GM23338 (cell line): Measurements from ENCODE around the gene MICAL2. TPM values are rescaled to one million over a fixed set of nuclear protein-coding genes. Genes with fewer than 3 reads are reported as not detected.

ENCODE experiments used
- ATAC-seq: fragments of 200-7000 bp; cut with Tn5 transposase; 3 replicates; pipeline ENCODE4 v1.9.1; 2020
- DNase-seq: peaks from one replicate; pipeline ENCODE4 v3.0.0-alpha.2; 2015; ENCODE audit warnings: low spot score
- H2AFZ ChIP-seq: fragments of 200-600 bp; sonication (generic); 2 replicates; pipeline ENCODE4 v1.8.0; 2016; ENCODE audit warnings: antibody characterized with exemption, mild to moderate bottlenecking, moderate library complexity
- H3F3A ChIP-seq: fragments of 200-600 bp; sonication (generic); replicated peaks from 2 replicates; pipeline ENCODE4 v1.8.0; 2017; ENCODE audit warnings: antibody characterized with exemption, mixed run types, low read depth
- H3K27ac ChIP-seq: fragments of 200-600 bp; sonication (generic); 2 replicates; pipeline ENCODE4 v1.6.1; 2016; ENCODE audit warnings: low read depth
- H3K27me3 ChIP-seq: fragments of 200-600 bp; sonication (generic); 2 replicates; pipeline ENCODE4 v1.8.0; 2016; ENCODE audit warnings: mild to moderate bottlenecking, mixed run types, moderate library complexity; ENCODE audit not compliant: insufficient read depth
- H3K36me3 ChIP-seq: fragments of 200-600 bp; sonication (generic); 2 replicates; pipeline ENCODE4 v1.8.0; 2016; ENCODE audit warnings: mild to moderate bottlenecking; ENCODE audit not compliant: insufficient read depth
- H3K4me1 ChIP-seq: fragments of 200-600 bp; sonication (generic); 2 replicates; pipeline ENCODE4 v1.8.0; 2016; ENCODE audit warnings: mild to moderate bottlenecking, moderate library complexity; ENCODE audit not compliant: insufficient read depth
- H3K4me2 ChIP-seq: fragments of 200-600 bp; sonication (generic); 2 replicates; pipeline ENCODE4 v1.7.1; 2017; ENCODE audit warnings: mixed run types
- H3K4me3 ChIP-seq: fragments of 200-600 bp; sonication (generic); 2 replicates; pipeline ENCODE4 v1.6.1; 2016; ENCODE audit warnings: mixed run types
- H3K79me2 ChIP-seq: fragments of 200-600 bp; sonication (generic); replicated peaks from 2 replicates; pipeline ENCODE4 v1.8.0; 2017; ENCODE audit warnings: mild to moderate bottlenecking; ENCODE audit not compliant: insufficient read depth
- H3K9me2 ChIP-seq: fragments of 200-600 bp; sonication (generic); 2 replicates; pipeline ENCODE4 v1.8.0; 2017; ENCODE audit not compliant: insufficient read depth
- H4K20me1 ChIP-seq: fragments of 200-600 bp; sonication (generic); replicated peaks from 2 replicates; pipeline ENCODE4 v1.8.0; 2017; ENCODE audit warnings: mild to moderate bottlenecking; ENCODE audit not compliant: insufficient read depth
- H3K27ac Mint-ChIP-seq: 2 replicates; pipeline ENCODE4 v1.8.0; 2020; ENCODE audit warnings: inconsistent platforms, mild to moderate bottlenecking, moderate library complexity, mixed read lengths
- H3K27me3 Mint-ChIP-seq: 3 replicates; pipeline ENCODE4 v1.8.0; 2022; ENCODE audit warnings: low read depth, mild to moderate bottlenecking, moderate library complexity, mixed read lengths, inconsistent platforms; ENCODE audit not compliant: insufficient read depth, poor library complexity
- H3K36me3 Mint-ChIP-seq: 3 replicates; pipeline ENCODE4 v1.8.0; 2021; ENCODE audit warnings: low read depth, mild to moderate bottlenecking, inconsistent platforms, moderate library complexity, mixed read lengths
- H3K4me1 Mint-ChIP-seq: 3 replicates; pipeline ENCODE4 v1.8.0; 2020; ENCODE audit warnings: mild to moderate bottlenecking, inconsistent platforms, mixed read lengths
- H3K4me3 Mint-ChIP-seq: 3 replicates; pipeline ENCODE4 v1.8.0; 2021; ENCODE audit warnings: moderate library complexity, mild to moderate bottlenecking, inconsistent platforms, mixed read lengths
- H3K9me3 Mint-ChIP-seq: 3 replicates; pipeline ENCODE4 v1.8.0; 2020; ENCODE audit warnings: moderate library complexity, mild to moderate bottlenecking, inconsistent platforms, mixed read lengths
- CREB1 ChIP-seq: fragments of 250-450 bp; sonication (Bioruptor Pico); IDR thresholded peaks from 2 replicates; pipeline ENCODE4 v1.5.0; 2020; ENCODE audit warnings: low read depth, mild to moderate bottlenecking, moderate library complexity
- EZH2 ChIP-seq: fragments of 200-600 bp; sonication (generic); IDR thresholded peaks from one replicate; pipeline ENCODE4 v1.8.0; 2017; ENCODE audit warnings: antibody characterized with exemption, mild to moderate bottlenecking, low read depth; ENCODE audit not compliant: unreplicated experiment
- EZH2phosphoT487 ChIP-seq: fragments of 200-600 bp; sonication (generic); IDR thresholded peaks from one replicate; pipeline ENCODE4 v1.8.1; 2018; ENCODE audit warnings: antibody characterized with exemption; ENCODE audit not compliant: unreplicated experiment
- JUNB ChIP-seq: IDR thresholded peaks from one replicate; pipeline ENCODE4 v1.6.1; 2016; ENCODE audit warnings: antibody characterized with exemption; ENCODE audit not compliant: unreplicated experiment
- NANOG ChIP-seq: IDR thresholded peaks from 2 replicates; pipeline ENCODE4 v1.6.1; 2016; ENCODE audit warnings: antibody characterized with exemption, borderline replicate concordance
- POLR2AphosphoS5 ChIP-seq: IDR thresholded peaks from 2 replicates; pipeline ENCODE4 v1.6.1; 2016; ENCODE audit warnings: antibody characterized with exemption, low read depth
- ZNF114 ChIP-seq: fragments of 250-450 bp; sonication (Bioruptor Pico); IDR thresholded peaks from 2 replicates; pipeline ENCODE4 v1.5.0; 2020; ENCODE audit warnings: mild to moderate bottlenecking, moderate library complexity
- ZNF331 ChIP-seq: fragments of 250-450 bp; sonication (Bioruptor Pico); IDR thresholded peaks from 2 replicates; pipeline ENCODE4 v1.5.0; 2020; ENCODE audit warnings: low read depth, mild to moderate bottlenecking, moderate library complexity
- polyA plus RNA-seq: library from polyadenylated mRNA; unstranded; fragments of >200 nt; fragmentation: Nextera tagmentation; extraction: Ambion mirVana; gene quantifications from 2 replicates; pipeline ENCODE4 v1.2.1, GENCODE V29; 2016
- total RNA-seq: library from RNA; depleted of rRNA; stranded (reverse); fragments of >200 nt; shearing (Covaris generic); gene quantifications from 2 replicates; pipeline ENCODE4 v1.2.3, GENCODE V29; 2014
- TF ChIP-seq, protein P1 (sequence below): IDR thresholded peaks from 2 replicates; pipeline ENCODE4 v1.6.1; 2016; ENCODE audit warnings: antibody characterized with exemption
- TF ChIP-seq, protein P2 (sequence below), 2 experiments: fragments of 200-600 bp in 1 of 2; sonication (generic) in 1 of 2; conservative IDR thresholded peaks; 2 replicates each; pipeline versions ENCODE4 v1.5.1 to v1.6.1; 2016 to 2017; ENCODE audit warnings: antibody characterized with exemption in 2 of 2, low read depth in 2 of 2, mild to moderate bottlenecking in 2 of 2, moderate library complexity in 1 of 2
- TF ChIP-seq, protein P3 (sequence below): IDR thresholded peaks from one replicate; pipeline ENCODE4 v1.6.1; 2018; ENCODE audit warnings: antibody characterized with exemption; ENCODE audit not compliant: unreplicated experiment

The MICAL2 gene
- total and polyA plus RNA-seq, 2 experiments from 2014 or later = 0.66 to 1.4 TPM

DNA sequence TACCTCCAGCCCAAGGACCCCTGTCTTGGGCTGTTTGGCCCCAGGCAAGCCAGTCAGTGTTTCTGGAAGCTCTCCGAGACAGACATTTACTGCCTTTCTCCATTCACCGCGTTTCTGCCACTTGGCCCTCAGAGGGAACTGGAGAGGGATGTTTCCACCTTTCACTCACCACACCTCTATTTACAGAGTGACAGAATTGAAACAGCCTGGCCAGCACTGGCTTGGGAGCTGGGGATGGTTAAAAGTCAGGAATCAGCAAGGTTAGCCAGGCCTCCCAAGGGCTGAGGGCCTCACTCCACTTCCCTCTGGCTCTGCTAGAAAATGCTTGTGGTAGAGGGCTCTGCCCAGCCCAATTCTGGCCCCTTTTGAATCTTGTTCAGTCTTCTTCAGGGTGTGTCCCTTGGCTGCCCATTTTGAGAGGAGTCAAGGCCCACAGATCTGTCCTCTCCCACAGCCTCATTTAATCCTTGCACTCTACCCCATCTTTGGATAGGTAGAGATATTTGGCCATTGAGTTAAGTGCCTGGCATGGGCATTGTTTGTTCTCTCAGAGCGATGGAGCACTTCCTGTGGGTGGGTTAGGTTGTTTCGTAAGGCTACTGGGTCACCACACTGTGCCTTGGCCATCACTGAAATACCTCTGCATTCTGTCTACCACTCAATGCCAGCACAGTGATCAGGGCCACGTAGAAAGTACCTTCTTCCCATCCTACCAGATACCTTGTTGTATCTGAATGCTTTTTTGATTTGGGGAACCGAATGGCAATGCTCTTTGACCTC is 119.2 kb downstream of the MICAL2 start:
- Mint-ChIP-seq H3K4me3 (no peak overlapping the region), H3K36me3 (no peaks in the 10 kb centered on the region; the same call in 2 of the 3 replicates), H3K27me3 (peaks cover 7% of the 10 kb centered on the region), H3K9me3 (no peaks in the 10 kb centered on the region; the same call in 2 of the 3 replicates), H3K27ac (no peak overlapping the region), H3K4me1 (no peaks in the 10 kb centered on the region; the same call in 2 of the 3 replicates)
- Histone ChIP-seq H3K4me1 (no peaks in the 10 kb centered on the region), H3K27ac (no peak overlapping the region), H4K20me1 (no peaks in the 10 kb centered on the region), H2AFZ (no peak overlapping the region), H3K79me2 (no peaks in the 10 kb centered on the region), H3K4me2 (no peak overlapping the region), H3K4me3 (no peak overlapping the region), H3K9me2 (no peaks in the 10 kb centered on the region), H3K27me3 (no peaks in the 10 kb centered on the region), H3F3A (no peaks in the 10 kb centered on the region), H3K36me3 (no peaks in the 10 kb centered on the region)
- no peak for DNase-seq
- ATAC-seq = no peak
- TF ChIP-seq, protein P1, sequence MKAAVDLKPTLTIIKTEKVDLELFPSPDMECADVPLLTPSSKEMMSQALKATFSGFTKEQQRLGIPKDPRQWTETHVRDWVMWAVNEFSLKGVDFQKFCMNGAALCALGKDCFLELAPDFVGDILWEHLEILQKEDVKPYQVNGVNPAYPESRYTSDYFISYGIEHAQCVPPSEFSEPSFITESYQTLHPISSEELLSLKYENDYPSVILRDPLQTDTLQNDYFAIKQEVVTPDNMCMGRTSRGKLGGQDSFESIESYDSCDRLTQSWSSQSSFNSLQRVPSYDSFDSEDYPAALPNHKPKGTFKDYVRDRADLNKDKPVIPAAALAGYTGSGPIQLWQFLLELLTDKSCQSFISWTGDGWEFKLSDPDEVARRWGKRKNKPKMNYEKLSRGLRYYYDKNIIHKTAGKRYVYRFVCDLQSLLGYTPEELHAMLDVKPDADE = no peak
- TF ChIP-seq ZNF114 (CRISPR knock-in tag) = no peak
- TF ChIP-seq, protein P2, sequence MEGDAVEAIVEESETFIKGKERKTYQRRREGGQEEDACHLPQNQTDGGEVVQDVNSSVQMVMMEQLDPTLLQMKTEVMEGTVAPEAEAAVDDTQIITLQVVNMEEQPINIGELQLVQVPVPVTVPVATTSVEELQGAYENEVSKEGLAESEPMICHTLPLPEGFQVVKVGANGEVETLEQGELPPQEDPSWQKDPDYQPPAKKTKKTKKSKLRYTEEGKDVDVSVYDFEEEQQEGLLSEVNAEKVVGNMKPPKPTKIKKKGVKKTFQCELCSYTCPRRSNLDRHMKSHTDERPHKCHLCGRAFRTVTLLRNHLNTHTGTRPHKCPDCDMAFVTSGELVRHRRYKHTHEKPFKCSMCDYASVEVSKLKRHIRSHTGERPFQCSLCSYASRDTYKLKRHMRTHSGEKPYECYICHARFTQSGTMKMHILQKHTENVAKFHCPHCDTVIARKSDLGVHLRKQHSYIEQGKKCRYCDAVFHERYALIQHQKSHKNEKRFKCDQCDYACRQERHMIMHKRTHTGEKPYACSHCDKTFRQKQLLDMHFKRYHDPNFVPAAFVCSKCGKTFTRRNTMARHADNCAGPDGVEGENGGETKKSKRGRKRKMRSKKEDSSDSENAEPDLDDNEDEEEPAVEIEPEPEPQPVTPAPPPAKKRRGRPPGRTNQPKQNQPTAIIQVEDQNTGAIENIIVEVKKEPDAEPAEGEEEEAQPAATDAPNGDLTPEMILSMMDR (conservative IDR thresholded peaks at IDR 0.05; ENCODE audit: low read depth in 2 of 2) = no peak
- no peak for TF ChIP-seq NANOG
- no peak for TF ChIP-seq EZH2phosphoT487
- TF ChIP-seq POLR2AphosphoS5 = no peak
- TF ChIP-seq JUNB = no peak

DNA sequence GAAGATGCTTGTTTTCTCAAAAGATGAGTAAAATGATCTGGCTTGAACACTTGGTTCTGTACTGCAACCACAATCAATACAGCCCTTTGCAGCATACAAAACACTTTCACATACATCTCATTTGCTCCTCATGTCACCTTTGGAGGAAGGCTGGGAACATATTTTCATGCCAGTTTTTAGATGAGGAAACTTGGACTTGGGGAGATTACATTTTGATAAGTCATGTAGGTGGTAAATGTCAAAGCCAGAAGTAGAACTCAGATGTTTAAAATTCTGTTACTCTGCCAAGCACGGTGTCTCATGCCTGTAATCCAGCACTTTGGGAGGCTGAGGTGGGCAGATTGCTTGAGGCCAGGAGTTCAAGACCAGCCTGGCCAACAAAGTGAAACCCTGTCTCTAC is 121.8 kb downstream of the MICAL2 start:
- DNase-seq (no peak), ATAC-seq (no peak)
- Mint-ChIP-seq H3K36me3 (no peaks in the 10 kb centered on the region; the same call in 2 of the 3 replicates), H3K4me3 (no peak overlapping the region), H3K27me3 (peaks cover 4% of the 10 kb centered on the region), H3K4me1 (no peaks in the 10 kb centered on the region; the same call in 2 of the 3 replicates), H3K9me3 (no peaks in the 10 kb centered on the region; the same call in 2 of the 3 replicates), H3K27ac (no peak overlapping the region)
- Histone ChIP-seq H3K27ac (no peak overlapping the region), H3F3A (no peaks in the 10 kb centered on the region), H3K9me2 (no peaks in the 10 kb centered on the region), H2AFZ (no peak overlapping the region), H3K4me1 (no peaks in the 10 kb centered on the region), H3K4me3 (no peak overlapping the region), H3K79me2 (no peaks in the 10 kb centered on the region), H4K20me1 (no peaks in the 10 kb centered on the region), H3K36me3 (no peaks in the 10 kb centered on the region), H3K27me3 (no peaks in the 10 kb centered on the region), H3K4me2 (no peak overlapping the region)
- no peak for TF ChIP-seq ZNF331 (CRISPR knock-in tag)
- TF ChIP-seq EZH2phosphoT487 = no peak
- no peak for TF ChIP-seq POLR2AphosphoS5
- TF ChIP-seq, protein P1 = no peak
- TF ChIP-seq, protein P3, sequence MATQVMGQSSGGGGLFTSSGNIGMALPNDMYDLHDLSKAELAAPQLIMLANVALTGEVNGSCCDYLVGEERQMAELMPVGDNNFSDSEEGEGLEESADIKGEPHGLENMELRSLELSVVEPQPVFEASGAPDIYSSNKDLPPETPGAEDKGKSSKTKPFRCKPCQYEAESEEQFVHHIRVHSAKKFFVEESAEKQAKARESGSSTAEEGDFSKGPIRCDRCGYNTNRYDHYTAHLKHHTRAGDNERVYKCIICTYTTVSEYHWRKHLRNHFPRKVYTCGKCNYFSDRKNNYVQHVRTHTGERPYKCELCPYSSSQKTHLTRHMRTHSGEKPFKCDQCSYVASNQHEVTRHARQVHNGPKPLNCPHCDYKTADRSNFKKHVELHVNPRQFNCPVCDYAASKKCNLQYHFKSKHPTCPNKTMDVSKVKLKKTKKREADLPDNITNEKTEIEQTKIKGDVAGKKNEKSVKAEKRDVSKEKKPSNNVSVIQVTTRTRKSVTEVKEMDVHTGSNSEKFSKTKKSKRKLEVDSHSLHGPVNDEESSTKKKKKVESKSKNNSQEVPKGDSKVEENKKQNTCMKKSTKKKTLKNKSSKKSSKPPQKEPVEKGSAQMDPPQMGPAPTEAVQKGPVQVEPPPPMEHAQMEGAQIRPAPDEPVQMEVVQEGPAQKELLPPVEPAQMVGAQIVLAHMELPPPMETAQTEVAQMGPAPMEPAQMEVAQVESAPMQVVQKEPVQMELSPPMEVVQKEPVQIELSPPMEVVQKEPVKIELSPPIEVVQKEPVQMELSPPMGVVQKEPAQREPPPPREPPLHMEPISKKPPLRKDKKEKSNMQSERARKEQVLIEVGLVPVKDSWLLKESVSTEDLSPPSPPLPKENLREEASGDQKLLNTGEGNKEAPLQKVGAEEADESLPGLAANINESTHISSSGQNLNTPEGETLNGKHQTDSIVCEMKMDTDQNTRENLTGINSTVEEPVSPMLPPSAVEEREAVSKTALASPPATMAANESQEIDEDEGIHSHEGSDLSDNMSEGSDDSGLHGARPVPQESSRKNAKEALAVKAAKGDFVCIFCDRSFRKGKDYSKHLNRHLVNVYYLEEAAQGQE = no peak
- TF ChIP-seq, protein P2 (conservative IDR thresholded peaks at IDR 0.05; ENCODE audit: low read depth in 2 of 2) = no peak
- TF ChIP-seq ZNF114 (CRISPR knock-in tag) = no peak
- TF ChIP-seq JUNB = no peak
- no peak for TF ChIP-seq CREB1 (CRISPR knock-in tag)
- TF ChIP-seq NANOG = no peak
- TF ChIP-seq EZH2 = no peak
